ENCODE measurements around the gene ATF2. TPM values are rescaled to one million over a fixed set of nuclear protein-coding genes. Genes with fewer than 3 reads are reported as not detected.

The ATF2 gene
- total and polyA plus RNA-seq, 2 of the 13 experiments (the other 11 are each of a cell fraction or from before 2014, with no cell fraction given) = 91.6 to 95.1 TPM

GRCh38 chr2:175181104-175181876 is 13.3 kb upstream of the ATF2 start, which contains the start of gene ATP5MC3 (continued):
- no peak for TF ChIP-seq ZBTB49 (CRISPR knock-in tag; IDR thresholded peaks at IDR 0.05; ENCODE audit: borderline replicate concordance)
- TF ChIP-seq THYN1 (CRISPR knock-in tag; IDR thresholded peaks at IDR 0.05; ENCODE audit: borderline replicate concordance, low read depth) = no peak; the same call in 1 of the 2 replicates
- no peak for TF ChIP-seq HDAC6 (IDR thresholded peaks at IDR 0.05; ENCODE audit: low read depth, low read length)
- peak; percentile 66; the same call in 1 of the 2 replicates for TF ChIP-seq SIN3A (IDR thresholded peaks at IDR 0.05; ENCODE audit: borderline replicate concordance, low read depth, low read length)
- TF ChIP-seq TEF (CRISPR knock-in tag; IDR thresholded peaks at IDR 0.05) = peak; percentile 53; the same call in 1 of the 2 replicates
- no peak; the same call in 1 of the 2 replicates for TF ChIP-seq ZSCAN20 (CRISPR knock-in tag; IDR thresholded peaks at IDR 0.05; ENCODE audit: borderline replicate concordance)
- peak; percentile 92 for TF ChIP-seq FOXK1 (CRISPR knock-in tag; IDR thresholded peaks at IDR 0.05; ENCODE audit: borderline replicate concordance, low read depth)
- TF ChIP-seq, protein P1, sequence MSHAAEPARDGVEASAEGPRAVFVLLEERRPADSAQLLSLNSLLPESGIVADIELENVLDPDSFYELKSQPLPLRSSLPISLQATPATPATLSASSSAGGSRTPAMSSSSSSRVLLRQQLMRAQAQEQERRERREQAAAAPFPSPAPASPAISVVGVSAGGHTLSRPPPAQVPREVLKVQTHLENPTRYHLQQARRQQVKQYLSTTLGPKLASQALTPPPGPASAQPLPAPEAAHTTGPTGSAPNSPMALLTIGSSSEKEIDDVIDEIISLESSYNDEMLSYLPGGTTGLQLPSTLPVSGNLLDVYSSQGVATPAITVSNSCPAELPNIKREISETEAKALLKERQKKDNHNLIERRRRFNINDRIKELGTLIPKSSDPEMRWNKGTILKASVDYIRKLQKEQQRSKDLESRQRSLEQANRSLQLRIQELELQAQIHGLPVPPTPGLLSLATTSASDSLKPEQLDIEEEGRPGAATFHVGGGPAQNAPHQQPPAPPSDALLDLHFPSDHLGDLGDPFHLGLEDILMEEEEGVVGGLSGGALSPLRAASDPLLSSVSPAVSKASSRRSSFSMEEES (CRISPR knock-in tag; IDR thresholded peaks at IDR 0.05) = no peak; the same call in 1 of the 2 replicates
- no peak for TF ChIP-seq CENPT (CRISPR knock-in tag; IDR thresholded peaks at IDR 0.05; ENCODE audit: low read depth)
- TF ChIP-seq, protein P2, sequence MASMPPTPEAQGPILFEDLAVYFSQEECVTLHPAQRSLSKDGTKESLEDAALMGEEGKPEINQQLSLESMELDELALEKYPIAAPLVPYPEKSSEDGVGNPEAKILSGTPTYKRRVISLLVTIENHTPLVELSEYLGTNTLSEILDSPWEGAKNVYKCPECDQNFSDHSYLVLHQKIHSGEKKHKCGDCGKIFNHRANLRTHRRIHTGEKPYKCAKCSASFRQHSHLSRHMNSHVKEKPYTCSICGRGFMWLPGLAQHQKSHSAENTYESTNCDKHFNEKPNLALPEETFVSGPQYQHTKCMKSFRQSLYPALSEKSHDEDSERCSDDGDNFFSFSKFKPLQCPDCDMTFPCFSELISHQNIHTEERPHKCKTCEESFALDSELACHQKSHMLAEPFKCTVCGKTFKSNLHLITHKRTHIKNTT (CRISPR knock-in tag; IDR thresholded peaks at IDR 0.05) = 0 out of 2 replicates have a peak, but pooled peaks have one; percentile 32
- TF ChIP-seq FOSL2 (CRISPR knock-in tag; IDR thresholded peaks at IDR 0.05) = peak; percentile 59
- TF ChIP-seq, protein P3, sequence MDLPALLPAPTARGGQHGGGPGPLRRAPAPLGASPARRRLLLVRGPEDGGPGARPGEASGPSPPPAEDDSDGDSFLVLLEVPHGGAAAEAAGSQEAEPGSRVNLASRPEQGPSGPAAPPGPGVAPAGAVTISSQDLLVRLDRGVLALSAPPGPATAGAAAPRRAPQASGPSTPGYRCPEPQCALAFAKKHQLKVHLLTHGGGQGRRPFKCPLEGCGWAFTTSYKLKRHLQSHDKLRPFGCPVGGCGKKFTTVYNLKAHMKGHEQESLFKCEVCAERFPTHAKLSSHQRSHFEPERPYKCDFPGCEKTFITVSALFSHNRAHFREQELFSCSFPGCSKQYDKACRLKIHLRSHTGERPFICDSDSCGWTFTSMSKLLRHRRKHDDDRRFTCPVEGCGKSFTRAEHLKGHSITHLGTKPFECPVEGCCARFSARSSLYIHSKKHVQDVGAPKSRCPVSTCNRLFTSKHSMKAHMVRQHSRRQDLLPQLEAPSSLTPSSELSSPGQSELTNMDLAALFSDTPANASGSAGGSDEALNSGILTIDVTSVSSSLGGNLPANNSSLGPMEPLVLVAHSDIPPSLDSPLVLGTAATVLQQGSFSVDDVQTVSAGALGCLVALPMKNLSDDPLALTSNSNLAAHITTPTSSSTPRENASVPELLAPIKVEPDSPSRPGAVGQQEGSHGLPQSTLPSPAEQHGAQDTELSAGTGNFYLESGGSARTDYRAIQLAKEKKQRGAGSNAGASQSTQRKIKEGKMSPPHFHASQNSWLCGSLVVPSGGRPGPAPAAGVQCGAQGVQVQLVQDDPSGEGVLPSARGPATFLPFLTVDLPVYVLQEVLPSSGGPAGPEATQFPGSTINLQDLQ (CRISPR knock-in tag; IDR thresholded peaks at IDR 0.05) = peak; percentile 71; the same call in 1 of the 2 replicates
- peak; percentile 35; the same call in 1 of the 2 replicates for TF ChIP-seq ZBTB20 (CRISPR knock-in tag; IDR thresholded peaks at IDR 0.05; ENCODE audit: borderline replicate concordance, low read depth)
- peak; percentile 78 for TF ChIP-seq SMAD9 (CRISPR knock-in tag; IDR thresholded peaks at IDR 0.05)
- peak; percentile 63 for TF ChIP-seq ZBTB39 (CRISPR knock-in tag; IDR thresholded peaks at IDR 0.05)
- peak; percentile 93; the same call in 1 of the 2 replicates for TF ChIP-seq MIER3 (CRISPR knock-in tag; IDR thresholded peaks at IDR 0.05; ENCODE audit: borderline replicate concordance)
- TF ChIP-seq MIER2 (CRISPR knock-in tag; IDR thresholded peaks at IDR 0.05) = peak; percentile 73

Measured in HepG2 (cell line).